Hematopoietic multipotent progenitor cell treated with erythropoietin and hydrocortisone succinate and interleukin-3 and kit ligand, for 4 days (in vitro differentiated cells): ENCODE data around the gene IGSF3.
"Not testable (repeated sequence)": the region's sequence is repeated elsewhere in the genome, so short reads cannot be mapped to it uniquely, and the experiment has no call there.

Experiments used
- DNase-seq: peaks from one replicate; pipeline ENCODE4 v3.0.0-alpha.2; 2015

IGSF3 gene

DNA sequence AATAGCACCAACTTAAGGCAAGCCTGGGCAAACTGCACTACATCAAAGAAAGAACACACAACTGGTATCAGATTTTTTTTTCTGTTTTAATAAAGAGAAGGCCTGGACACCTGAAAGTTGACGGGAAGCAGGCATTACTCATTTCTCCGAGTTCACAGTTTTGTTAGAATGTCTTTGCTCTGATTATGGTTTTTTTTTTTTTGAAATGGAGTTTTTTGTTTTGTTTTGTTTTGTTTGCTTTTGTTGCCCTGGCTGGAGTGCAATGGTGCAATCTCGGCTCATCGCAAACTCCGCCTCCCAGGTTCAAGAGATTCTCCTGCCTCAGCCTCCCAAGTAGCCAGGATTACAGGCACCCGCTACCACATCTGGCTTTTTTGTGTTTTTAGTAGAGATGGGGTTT lies 9.7 kb downstream of the IGSF3 start:
- DNase-seq = not testable (repeated sequence)

DNA sequence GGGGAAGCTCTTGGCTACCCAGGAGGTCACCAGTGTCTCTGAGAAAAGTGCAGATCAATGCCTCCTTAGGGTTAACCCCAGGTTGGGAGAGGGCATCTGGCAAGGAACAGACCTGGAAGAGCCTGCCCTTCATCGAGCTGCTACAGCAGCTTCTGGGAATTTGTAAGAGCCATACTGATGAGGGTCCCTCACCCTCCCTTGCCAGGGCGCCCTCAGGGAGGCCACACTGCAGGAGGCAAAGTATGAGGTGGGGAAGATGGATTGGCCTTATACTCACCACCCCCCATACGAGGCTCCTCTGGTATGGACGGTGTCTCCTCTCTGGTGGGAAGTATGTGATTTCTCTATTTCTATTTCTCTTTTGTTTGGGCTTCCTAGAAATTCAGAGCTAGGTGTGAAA lies 13.2 kb downstream of the IGSF3 start:
- no peak for DNase-seq

DNA sequence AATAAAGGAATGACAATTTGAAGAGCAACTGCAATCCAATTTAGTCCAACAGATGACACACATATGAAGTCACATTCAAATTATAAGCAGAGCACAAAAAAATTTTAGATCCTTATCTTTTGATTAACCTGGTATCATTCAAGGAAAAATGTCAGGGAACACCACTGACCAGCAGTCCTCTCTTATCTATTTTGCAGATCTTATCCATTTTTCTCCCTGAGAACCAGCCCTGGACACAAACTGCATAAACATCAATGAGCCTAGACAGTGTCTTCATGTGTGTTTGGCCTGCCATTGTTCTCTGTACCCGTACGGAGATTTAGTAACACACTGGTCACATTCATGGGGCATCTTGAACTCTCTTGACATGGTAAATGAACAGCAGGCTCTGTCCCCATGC lies 14.9 kb downstream of the IGSF3 start:
- DNase-seq = not testable (repeated sequence)

DNA sequence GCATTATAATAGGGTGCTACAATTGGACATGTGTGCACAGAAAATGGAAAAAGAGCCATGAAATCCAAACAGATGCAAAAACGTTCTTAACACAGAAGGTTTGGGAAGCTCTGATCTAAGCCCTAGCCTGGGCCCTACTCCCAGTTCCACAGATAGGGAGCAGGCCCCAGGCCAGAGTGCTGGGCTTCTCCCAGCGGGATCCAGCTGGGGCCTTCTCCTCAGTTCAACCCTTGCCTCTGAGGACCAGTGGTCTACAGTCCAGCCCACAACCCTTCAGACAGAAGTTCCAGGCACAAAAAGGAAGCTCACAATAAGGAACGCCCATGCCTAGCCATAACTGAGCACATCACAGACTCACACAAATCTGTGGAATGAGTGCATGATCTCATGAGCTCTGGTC lies 16.8 kb downstream of the IGSF3 start:
- DNase-seq = not testable (repeated sequence)

DNA sequence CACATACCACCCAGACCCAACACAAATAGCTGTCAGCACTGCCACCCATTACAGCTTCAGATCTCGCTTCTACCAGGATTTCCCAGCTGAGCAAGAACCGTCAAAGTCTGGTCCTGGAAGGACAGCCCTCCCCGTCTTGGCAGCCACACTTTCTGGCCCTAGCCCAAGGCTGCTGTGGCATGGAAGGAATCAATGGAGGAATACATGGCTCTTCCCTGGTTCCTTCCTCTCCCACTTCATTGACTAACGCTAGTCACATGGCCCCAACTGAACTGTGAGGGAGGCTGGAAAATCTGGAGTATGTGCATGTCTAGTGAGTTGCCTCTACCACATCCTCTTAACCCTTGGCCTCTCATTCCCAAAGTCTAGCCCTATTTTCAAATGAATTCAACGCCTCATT lies 18.5 kb downstream of the IGSF3 start:
- not testable (repeated sequence) for DNase-seq

DNA sequence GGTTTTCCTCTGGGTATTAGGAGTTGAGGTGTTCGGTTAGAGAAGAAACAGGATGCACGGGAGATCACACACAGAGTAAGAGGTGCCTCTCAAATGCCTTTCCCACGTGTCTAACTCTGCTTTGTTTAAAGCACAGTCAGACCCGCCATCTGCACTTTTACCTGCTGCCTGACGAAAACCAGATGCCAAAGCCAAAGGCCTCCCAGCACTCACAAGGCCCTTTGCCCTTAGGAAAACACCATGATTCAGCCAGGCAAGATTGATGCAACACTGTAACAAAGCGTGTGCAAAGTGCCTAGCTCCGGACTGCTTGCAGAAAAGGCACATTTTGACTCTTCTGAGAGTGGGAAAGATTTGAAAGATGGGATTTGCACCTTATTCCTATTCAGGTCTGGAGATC lies 19.2 kb downstream of the IGSF3 start:
- DNase-seq = not testable (repeated sequence)

DNA sequence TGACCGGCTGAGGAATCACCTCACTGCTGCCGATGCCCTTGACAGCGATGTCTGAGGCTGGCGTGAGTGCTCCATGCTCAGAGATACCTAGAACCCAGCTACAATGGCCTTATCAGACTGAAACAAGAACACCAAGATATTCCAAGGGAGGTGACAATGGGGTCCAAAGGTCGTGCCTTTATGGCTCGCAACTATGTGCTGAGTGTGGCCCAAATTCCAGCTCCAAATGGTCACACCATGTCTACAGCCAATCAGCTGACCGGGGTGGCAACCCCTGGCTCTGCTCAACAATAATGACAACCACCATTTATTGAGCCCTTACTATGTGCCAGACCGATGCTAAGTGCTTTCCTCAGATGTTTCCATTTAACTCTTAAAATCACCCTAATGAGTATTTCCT lies 20.3 kb downstream of the IGSF3 start:
- not testable (repeated sequence) for DNase-seq

DNA sequence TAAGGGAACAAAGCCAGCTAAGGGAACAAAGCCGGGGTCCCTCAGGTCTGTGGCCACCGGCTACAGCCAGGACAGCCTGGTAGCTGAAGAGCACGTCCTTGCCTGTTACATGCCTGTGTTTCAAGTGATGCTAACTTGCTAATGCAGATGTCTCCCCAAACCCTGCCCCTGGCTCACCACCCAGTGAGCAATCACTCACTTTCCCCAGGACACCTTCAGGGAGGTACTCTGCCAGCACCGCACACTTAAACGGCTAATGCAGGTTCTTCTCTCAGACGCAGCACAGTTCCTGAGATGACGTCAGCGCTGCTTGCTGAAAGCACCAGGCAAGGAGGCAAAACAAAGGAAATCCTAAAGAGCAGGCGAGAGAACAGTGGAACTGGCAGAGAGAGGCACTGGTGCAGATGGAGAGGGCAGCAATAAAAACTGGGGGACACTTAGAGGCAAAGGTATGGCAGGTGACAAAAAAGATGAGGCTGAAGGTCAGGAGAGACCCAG lies 20.8 kb downstream of the IGSF3 start:
- not testable (repeated sequence) for DNase-seq

DNA sequence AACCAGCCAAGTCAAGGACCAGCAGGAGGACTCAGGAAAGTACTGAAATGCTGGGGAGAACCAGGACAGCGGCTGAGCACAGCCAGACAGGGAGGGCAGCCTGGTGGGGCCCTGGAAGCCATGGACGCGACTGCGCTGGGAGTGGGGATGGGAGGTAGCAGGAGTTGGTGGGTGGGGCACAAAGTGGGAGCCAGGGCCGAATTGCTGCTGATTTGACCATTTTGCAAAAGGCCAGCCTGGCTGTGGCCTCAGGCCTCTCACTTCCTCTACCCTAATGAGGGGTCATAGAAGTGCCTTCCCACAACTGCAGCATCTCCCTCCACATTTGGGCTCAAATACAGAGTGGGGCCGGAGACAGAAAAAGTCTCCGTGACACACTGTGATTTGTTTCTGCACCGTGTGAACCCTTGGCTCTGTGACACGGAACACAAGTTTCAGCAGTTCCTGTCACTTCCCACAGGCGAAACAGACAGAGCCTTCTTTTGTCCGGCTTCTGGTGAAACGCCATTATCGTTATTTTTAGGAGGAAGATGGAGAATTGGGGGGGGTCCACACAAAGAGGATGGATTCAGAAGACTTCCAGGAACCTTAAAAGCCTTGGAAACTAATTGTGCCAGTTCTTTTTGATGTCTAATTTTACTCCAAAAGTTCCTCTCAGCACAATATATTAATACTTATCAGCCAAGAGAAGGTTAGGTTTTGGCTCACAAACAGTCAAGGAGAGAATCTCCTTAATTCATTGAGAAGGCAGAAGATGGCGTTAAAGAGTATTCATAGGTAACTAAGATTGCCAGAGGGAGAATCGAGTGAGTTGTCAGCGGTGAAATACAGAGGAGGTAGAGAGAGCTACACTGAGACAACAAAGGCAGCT lies 21.5 kb downstream of the IGSF3 start:
- DNase-seq = peak; percentile 13

DNA sequence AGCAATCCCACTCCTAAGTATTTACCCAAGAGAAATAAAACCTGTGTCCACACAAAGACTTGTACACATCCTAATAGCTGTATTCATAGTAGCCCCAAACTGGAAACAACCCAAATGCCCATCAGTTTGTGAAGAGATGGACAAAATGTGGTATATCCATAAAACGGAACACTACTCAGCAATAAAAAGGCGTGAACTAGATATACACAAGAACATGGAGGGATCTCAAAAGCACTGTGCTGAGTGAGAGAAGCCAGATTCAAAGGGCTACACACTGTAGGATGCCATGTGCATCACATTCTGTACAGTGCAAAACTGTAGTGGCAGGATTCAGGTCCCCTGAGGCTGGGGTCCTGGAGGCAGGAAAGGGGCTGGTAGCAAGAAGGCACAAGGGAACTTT lies 22.5 kb downstream of the IGSF3 start:
- not testable (repeated sequence) for DNase-seq

DNA sequence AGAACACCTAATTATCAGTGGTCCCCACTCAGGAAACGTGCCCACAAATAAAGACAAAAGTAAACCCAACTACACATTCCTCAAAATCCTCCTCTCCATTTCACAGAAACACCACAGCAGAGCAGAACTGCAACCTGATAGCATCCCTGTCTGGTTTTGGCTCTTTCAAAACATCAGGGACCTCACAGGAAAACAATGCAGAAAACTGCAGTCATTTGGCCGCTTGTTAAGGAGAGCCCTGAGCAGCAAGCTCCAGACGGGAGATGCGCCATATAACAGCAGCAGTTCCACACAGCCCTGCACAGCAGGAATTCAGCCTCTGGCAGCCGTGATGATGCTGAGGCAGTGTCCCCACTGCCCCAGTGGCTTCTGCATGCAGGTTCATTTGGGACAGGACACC lies 23.4 kb downstream of the IGSF3 start:
- not testable (repeated sequence) for DNase-seq

DNA sequence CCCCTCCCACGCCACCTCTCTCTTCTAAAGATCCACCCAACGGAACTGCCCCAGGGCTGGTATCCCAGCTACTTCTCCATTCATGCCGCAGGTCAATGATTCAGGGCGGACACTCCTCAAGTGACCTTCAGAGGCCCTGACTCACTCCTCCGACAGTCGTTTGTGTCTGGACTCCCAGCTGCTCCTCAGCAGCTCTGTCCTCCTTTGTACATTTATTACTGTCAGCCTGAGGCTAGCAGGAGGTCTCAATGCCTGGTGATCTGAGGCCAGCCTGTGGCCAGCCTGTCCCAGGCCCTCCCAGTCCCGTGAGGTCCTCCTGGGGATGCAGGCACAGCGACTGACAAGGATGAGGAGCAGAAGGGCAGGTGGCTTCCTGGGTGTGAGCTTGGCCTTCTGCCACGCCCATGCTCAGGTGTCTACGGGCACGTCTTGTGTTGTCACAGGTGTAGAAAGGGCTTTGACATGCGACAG lies 24.2 kb downstream of the IGSF3 start:
- DNase-seq = not testable (repeated sequence)

DNA sequence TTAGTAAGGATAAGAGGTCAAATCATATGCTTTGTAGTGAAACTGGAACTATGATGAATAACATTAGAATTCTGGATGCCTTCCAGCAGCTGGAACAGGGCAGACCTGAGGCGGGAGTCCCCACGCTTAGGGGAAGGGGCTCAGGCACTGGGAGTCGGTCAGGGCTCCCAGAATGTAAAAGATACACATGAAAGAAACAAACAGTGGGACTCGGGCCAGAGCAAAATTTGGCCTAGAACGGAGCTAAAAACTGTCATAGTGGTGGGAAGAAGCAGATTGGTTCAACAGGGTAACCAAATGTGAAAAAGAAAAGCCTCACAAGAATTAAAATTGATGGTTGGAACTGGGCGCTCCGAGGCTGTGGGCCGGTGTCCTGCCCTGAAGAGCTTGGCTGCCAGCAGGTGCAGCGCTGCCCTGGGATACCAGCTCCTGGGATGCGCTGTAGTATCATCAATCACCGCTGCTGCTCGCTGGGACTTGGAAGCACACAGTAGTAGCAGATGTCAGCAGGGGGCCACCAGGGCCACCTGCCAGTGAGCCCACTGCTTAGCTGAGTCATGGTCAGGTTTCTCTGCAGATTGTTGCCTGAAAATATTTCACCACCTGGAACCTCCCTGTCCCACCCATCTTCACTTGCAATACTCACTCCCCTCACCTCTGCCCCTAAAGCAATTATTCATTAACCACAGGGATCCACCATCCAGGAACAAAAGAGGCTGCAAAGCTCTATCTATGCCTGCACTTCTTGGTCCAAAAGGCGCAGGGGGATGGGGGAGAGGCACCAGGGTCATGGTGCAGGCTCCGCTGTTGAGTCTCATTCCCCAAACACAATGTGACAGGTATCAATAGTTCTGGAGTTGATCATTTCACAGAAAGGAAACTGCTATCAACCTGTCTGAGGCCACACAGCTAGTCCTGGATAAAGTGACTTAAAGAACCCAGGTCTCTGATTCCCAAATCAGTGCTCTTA lies 24.9 kb downstream of the IGSF3 start:
- DNase-seq = not testable (repeated sequence)

DNA sequence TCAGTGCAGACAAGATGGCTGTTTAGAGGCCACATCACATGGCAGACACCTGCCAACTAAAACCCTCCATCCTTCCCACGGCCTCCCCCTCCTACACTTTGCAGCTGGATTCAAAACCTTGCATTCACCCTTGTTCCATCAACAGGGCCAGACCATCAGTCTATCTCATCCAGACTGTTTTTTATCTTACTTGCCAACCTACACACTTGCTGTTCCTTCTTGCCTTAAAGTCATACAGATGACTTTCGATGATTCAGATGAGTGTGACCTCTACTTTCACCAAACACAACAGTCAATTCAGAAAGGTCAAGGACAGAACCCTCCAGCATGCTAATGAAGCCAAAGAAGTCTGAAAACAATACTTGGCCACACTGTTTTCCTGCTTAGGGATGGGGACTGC lies 29.9 kb downstream of the IGSF3 start:
- DNase-seq = not testable (repeated sequence)

DNA sequence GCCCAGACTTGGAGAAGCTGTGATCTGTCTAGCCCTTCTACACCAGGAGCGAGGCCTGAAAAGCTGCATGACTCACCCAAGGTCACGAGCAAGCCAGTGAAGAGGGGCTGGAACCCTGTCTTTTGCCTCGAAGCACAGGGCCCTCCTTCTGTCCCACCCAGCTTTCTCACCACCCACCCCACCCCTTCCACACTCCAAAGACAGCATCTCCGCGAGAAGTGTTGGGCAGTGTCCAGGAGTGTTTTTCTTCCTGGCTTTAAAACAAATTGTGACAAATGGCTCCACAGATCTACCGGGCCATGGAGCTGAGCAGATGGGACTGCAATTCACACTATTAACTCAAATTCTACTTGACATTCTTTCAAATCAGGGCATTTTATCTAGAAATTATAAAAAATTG lies 30.9 kb downstream of the IGSF3 start:
- DNase-seq = not testable (repeated sequence)

DNA sequence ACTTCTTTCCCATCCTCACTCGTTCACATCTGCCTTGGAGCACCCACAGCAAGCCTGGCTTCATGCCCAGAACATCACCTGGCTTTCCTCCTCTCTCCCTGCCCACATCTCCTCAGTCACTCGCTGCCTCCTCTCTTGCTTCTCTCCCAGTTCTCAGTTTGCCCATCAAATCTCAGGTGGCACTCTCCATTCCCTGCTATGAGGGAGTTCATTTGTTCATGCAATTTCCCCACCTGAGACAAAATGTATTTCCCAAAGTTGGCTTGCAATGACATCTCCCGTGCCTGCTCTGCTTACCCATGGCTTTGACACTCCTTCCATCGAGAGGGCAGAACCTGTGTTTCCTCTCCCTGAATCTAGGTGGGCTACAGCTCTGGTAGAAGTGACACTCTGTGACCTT lies 33.1 kb downstream of the IGSF3 start:
- DNase-seq = not testable (repeated sequence)

DNA sequence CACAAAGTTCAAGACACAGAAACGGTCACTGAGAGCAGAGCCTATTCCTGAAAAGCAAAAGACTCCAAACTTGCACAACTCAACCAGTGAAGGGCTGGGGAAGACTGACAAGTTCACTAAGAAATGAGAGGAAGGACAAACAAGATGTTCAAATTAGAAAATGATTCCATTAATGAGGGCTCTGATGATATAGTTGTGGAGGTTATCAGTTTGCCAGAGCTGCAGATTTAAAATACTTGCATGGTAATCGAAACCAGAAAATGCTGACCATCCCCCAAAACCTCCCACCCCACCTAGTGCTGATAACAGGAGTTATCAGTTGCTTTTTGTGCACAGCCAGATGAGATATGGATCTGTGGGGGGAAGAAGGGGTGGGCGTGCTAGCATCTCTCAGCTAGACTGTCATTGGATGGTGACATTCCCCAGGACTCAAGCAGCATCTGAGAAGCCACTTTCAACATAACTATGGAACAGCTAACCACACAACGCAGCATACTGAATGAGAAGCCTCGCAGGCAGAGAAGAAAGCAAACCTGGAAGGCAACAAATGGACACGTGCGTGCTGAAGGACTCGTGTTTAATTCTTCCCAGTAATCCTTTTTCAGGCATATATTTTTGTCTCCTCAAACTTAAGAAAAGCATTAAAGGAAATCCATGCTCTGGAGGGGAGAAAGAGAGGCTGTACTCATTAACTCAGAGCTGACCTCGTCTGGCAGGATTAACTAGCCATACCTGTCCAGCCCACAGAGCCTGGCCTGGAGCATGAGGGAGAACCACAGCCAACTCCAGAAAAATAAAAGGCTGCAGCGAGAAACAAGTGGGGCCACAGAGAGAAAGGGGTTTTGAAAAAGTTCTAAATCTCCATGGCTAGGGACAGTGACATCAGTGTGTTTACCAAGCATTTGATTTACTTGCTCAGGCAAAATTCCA lies 35.3 kb downstream of the IGSF3 start:
- peak; percentile 49 for DNase-seq

DNA sequence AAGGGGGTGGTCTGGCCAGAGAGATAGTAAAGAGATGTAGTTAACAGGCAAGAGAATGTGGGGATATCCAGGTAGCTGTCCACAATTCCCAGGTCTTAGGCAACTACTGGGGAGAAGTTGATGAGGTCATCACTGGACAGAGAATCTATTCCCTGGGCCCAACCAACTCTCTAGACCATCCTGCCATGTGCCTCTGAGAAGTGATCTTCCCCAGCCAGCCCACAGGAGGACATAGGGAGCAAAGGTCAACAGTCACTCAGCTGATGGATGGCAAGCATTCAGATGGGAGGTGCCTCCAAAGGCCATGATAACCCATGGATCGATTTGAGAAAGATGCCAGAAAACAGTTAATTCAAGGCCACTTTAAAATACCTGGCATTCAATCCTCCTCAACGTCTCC lies 36.0 kb downstream of the IGSF3 start:
- not testable (repeated sequence) for DNase-seq

DNA sequence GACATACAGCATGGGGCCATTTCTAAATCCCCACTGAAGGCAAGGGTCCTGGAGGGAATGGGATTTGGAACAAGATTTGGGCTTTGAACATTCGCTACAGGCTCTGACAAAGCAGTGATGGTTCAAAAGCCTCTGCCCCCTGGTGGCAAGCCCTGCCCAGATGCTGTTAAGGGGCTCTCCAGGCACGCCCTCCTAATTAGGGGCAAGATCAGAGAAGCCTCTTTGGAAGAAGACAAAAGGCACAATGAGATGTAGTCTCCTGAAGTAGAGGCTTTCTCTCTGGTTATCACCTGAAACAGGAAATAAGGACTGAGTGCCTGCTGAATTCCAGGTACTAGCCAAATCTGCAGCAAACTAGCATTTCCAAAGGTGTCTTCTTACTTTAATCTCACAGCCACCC lies 37.5 kb downstream of the IGSF3 start:
- not testable (repeated sequence) for DNase-seq

DNA sequence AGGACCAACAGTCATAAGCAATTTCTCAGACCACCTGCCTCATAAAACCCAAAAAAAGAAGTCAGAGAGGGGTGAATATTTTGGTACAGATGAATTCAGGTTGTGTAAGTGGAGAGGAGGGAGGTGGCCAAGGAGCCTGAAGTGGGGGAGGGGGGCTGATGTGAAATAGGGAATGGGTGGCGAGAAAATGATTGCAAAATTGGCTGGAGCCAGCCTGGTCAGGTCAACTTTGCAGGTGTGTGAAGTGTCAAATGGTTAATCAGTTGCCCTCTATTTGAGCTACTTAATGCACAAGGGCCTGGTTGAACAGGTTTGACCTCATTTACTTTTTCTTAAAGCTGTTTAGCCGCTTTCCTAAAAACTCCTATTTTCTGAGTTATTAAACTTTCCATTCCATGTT lies 38.1 kb downstream of the IGSF3 start:
- DNase-seq = not testable (repeated sequence)

DNA sequence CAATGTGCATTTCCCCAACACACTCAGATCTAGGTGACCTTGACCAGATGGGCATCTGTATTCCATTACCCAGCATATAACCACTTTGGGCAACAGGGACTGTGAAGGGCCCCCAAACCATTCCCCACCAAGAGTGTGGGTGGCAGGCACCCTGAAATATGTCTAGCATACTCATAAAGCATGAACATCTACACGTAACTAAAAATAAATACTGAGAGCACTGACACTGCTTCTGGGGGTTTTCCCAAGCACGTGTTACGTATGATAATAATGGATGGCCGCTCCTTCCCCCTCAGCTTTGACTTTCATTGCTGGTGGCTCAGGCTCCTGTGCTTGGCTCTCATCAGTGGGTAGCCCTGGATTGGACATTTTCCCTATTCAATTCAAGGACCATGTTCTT lies 39.1 kb downstream of the IGSF3 start:
- DNase-seq = no peak

DNA sequence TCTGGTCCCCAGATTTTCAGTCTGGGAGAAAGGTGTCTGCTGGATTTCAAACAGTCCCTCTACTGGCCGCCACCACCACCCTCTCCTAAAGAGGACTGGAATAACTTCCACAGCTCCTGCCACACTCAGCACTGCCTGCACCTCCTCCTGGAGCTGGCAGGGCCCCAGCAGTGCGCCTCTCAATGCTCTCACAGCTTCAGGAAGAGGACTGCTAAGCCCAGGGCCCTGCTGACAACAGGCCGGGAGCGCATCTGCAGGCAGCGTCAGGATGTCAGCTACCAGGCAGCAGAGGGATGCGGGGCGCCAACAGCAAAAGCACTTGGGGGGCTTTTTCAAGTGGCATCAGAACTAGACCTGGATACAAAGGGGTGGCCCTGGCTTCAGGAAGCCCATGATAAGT lies 40.2 kb downstream of the IGSF3 start:
- not testable (repeated sequence) for DNase-seq
